Measurements from ENCODE around the gene CHP1.
A peak's percentile ranks its signal among the peaks of the same experiment; 100 is the strongest.

CHP1 gene

GRCh38 chr15:41235929-41236328 is 4.9 kb downstream of the CHP1 start:
- no peak overlapping the region for H3K4me3 ChIP-seq (ENCODE audit: low read depth, low read length)
- H3K36me3 ChIP-seq (ENCODE audit: control insufficient read depth in 2 of 2, insufficient read depth in 1 of 2, low read length in 2 of 2): no peaks in the 10 kb centered on the region; a peak in 1 of 3 replicates
- TF ChIP-seq ZNF121 (tag by site-specific recombination; IDR thresholded peaks at IDR 0.05) (0 out of 2 replicates have a peak, but pooled peaks have one; percentile 26), ZNF423 (tag by site-specific recombination; IDR thresholded peaks at IDR 0.05) (no peak), GLIS1 (tag by site-specific recombination; IDR thresholded peaks at IDR 0.05) (no peak)
- no peaks in the 10 kb centered on the region for H3K4me1 ChIP-seq (ENCODE audit: control insufficient read depth, insufficient read depth, low read length)
- H3K9me3 ChIP-seq (ENCODE audit: control insufficient read depth, insufficient read depth, low read depth, low read length): no peaks in the 10 kb centered on the region
- ChIA-PET POLR2A (interaction anchor here (0.6 to 0.7 kb wide), 3 partner anchors 22 to 55 kb away, joined by 3 read pairs; no protein-coding TSS in a partner anchor), CTCF (interaction anchor here (0.6 kb wide), 1 partner anchor 16 kb away, joined by 4 read pairs; no protein-coding TSS in a partner anchor)
- H3K27ac ChIP-seq (ENCODE audit: extremely low read depth, low read depth, low read length): no peak overlapping the region

DNA sequence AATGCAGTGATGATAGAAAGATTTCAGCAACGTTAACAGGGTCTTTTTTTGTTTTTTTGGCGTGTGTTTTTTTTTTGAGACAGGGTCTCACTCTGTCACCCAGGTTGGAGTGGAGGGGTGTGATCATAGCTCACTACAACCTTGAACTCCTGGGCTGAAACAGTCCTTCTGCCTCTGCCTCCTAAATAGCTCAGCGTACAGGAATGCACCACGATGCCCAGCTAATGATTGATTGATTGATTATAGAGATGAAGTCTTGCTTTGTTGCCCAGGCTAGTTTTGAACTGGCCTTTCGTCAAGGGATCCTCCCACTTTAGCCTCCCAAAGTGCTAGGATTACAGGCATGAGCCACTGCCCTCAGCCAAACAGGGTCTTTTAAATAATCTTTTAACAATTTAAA is 7.0 kb downstream of the CHP1 start:
- CTCF ChIA-PET: interaction anchor here (0.6 kb wide), 1 partner anchor 296 kb away, joined by 3 read pairs; no protein-coding TSS in a partner anchor
- POLR2A ChIA-PET: no interaction called here

GRCh38 chr15:41241221-41241964 is 10.3 kb downstream of the CHP1 start:
- H3K4me1 ChIP-seq (ENCODE audit: control insufficient read depth, insufficient read depth, low read length): no peaks in the 10 kb centered on the region
- no peak overlapping the region for H3K27ac ChIP-seq (ENCODE audit: extremely low read depth, low read depth, low read length)
- peaks cover 0 to 13% of the 10 kb centered on the region in 2 experiments; a peak in 2 of 3 replicates for H3K36me3 ChIP-seq (ENCODE audit: control insufficient read depth in 2 of 2, insufficient read depth in 1 of 2, low read length in 2 of 2)
- H3K9me3 ChIP-seq (ENCODE audit: control insufficient read depth, insufficient read depth, low read depth, low read length): no peaks in the 10 kb centered on the region
- ChIA-PET POLR2A (interaction anchor here (0.7 to 1.5 kb wide), 4 partner anchors 11 to 116 kb away, joined by 3 to 6 read pairs (median 4); partner anchors contain the start of genes CHP1 and EXD1), CTCF (interaction anchor here (1.4 to 1.6 kb wide), 2 partner anchors 10 to 12 kb away, joined by 3 to 4 read pairs; partner anchors contain the start of gene CHP1)
- no peak overlapping the region for H3K4me3 ChIP-seq (ENCODE audit: low read depth, low read length)
- TF ChIP-seq ZBTB20 (tag by site-specific recombination; IDR thresholded peaks at IDR 0.05) (no peak), ZSCAN18 (tag by site-specific recombination; IDR thresholded peaks at IDR 0.05) (no peak), ZNF184 (tag by site-specific recombination; IDR thresholded peaks at IDR 0.05) (peak; percentile 89; the same call in 1 of the 2 replicates), KLF7 (tag by site-specific recombination; IDR thresholded peaks at IDR 0.05; ENCODE audit: borderline replicate concordance) (no peak), ZNF704 (tag by site-specific recombination; IDR thresholded peaks at IDR 0.05) (no peak), ZNF544 (tag by site-specific recombination; IDR thresholded peaks at IDR 0.05) (peak; percentile 77; the same call in 1 of the 2 replicates), ZNF341 (tag by site-specific recombination; IDR thresholded peaks at IDR 0.05; ENCODE audit: low read depth) (no peak), ZEB2 (tag by site-specific recombination; IDR thresholded peaks at IDR 0.05) (peak; percentile 31; the same call in 1 of the 2 replicates), ZNF174 (tag by site-specific recombination; IDR thresholded peaks at IDR 0.05) (0 out of 2 replicates have a peak, but pooled peaks have one; percentile 59), TCF7L2 (IDR thresholded peaks at IDR 0.05; ENCODE audit: borderline replicate concordance, low read depth, low read length) (no peak), ZNF777 (tag by site-specific recombination; IDR thresholded peaks at IDR 0.05; ENCODE audit: borderline replicate concordance) (no peak), ZNF558 (tag by site-specific recombination; IDR thresholded peaks at IDR 0.05) (no peak), ZNF560 (tag by site-specific recombination; IDR thresholded peaks at IDR 0.05; ENCODE audit: borderline replicate concordance) (no peak), ZNF626 (tag by site-specific recombination; IDR thresholded peaks at IDR 0.05) (peak; percentile 39; the same call in 1 of the 2 replicates), ZNF416 (tag by site-specific recombination; IDR thresholded peaks at IDR 0.05) (no peak)
- TF ChIP-seq, protein P1, sequence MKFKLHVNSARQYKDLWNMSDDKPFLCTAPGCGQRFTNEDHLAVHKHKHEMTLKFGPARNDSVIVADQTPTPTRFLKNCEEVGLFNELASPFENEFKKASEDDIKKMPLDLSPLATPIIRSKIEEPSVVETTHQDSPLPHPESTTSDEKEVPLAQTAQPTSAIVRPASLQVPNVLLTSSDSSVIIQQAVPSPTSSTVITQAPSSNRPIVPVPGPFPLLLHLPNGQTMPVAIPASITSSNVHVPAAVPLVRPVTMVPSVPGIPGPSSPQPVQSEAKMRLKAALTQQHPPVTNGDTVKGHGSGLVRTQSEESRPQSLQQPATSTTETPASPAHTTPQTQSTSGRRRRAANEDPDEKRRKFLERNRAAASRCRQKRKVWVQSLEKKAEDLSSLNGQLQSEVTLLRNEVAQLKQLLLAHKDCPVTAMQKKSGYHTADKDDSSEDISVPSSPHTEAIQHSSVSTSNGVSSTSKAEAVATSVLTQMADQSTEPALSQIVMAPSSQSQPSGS (tag by site-specific recombination; IDR thresholded peaks at IDR 0.05; ENCODE audit: low read depth): no peak

More for the DNA sequence above, 7.0 kb downstream of the CHP1 start:
- no peaks in the 10 kb centered on the region for H3K9me3 ChIP-seq (ENCODE audit: control insufficient read depth, insufficient read depth, low read depth, low read length)
- TF ChIP-seq ZNF274 (IDR thresholded peaks at IDR 0.05; ENCODE audit: low read length) (no peak), ZNF274 (tag by site-specific recombination; IDR thresholded peaks at IDR 0.05; ENCODE audit: borderline replicate concordance) (no peak), ZFP37 (tag by site-specific recombination; IDR thresholded peaks at IDR 0.05) (no peak), ZBTB49 (tag by site-specific recombination; IDR thresholded peaks at IDR 0.05; ENCODE audit: low read depth) (no peak)
- H3K4me3 ChIP-seq (ENCODE audit: low read depth, low read length): no peak overlapping the region
- no peak overlapping the region for H3K27ac ChIP-seq (ENCODE audit: extremely low read depth, low read depth, low read length)
- no peaks in the 10 kb centered on the region for H3K4me1 ChIP-seq (ENCODE audit: control insufficient read depth, insufficient read depth, low read length)
- no peaks in the 10 kb centered on the region; a peak in 1 of 3 replicates for H3K36me3 ChIP-seq (ENCODE audit: control insufficient read depth in 2 of 2, insufficient read depth in 1 of 2, low read length in 2 of 2)
